A549 (cell line): ENCODE data around the gene ZNF775.

ENCODE experiments used
- NR3C1 ChIP-seq: fragments of >200 bp; sonication (Bioruptor Twin); formaldehyde crosslinking; IDR thresholded peaks from 3 replicates; pipeline ENCODE4 v1.6.1; 2017
- TF ChIP-seq, protein P1 (sequence below): fragments of >200 bp; sonication (Bioruptor Twin); formaldehyde crosslinking; IDR thresholded peaks from 3 replicates; pipeline ENCODE4 v1.5.1; 2016

GRCh38 chr7:150410680-150411346 lies 31.7 kb downstream of the ZNF775 start:
- no peak for TF ChIP-seq NR3C1
- TF ChIP-seq, protein P1, sequence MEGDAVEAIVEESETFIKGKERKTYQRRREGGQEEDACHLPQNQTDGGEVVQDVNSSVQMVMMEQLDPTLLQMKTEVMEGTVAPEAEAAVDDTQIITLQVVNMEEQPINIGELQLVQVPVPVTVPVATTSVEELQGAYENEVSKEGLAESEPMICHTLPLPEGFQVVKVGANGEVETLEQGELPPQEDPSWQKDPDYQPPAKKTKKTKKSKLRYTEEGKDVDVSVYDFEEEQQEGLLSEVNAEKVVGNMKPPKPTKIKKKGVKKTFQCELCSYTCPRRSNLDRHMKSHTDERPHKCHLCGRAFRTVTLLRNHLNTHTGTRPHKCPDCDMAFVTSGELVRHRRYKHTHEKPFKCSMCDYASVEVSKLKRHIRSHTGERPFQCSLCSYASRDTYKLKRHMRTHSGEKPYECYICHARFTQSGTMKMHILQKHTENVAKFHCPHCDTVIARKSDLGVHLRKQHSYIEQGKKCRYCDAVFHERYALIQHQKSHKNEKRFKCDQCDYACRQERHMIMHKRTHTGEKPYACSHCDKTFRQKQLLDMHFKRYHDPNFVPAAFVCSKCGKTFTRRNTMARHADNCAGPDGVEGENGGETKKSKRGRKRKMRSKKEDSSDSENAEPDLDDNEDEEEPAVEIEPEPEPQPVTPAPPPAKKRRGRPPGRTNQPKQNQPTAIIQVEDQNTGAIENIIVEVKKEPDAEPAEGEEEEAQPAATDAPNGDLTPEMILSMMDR = no peak
